ENCODE results near the gene FADS1.
A peak's percentile ranks its signal among the peaks of the same experiment; 100 is the strongest.

The FADS1 gene

DNA sequence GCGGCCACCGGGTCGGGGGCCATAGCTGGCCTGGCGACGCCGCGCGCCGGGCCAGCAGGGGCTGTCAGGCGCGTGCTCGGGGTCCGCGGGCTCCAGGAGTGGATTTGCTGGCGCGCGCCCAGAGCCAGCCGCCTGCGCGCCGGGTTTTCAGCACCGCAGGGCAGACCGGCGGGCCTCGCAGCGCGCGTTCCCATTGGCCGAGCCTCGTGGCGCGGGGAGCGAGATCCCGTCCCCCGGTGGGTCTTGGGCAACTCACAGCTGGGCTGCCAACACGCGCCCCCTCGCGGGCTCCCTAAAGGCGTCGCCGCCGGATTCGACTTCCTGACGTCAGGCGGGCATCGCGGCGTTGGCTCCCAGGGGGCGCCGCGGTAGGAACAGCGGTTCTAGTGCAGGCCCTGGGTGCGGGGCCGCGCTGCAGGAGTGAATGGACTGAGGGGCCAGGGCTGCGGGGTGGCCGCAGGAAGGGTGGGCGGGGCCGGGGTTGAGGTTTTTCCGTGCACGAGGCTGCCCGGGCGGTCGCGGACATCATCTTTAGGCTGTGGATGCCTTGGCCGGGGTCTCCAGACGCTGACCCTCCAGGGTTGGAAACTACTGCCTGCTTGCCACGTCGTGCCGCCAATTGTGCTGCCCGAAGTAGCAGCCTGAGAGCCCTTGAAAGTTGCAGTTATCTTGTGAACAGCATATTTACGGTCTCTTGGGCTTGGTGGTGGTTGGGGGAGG lies at the start of gene FADS1:
TSS of gene FADS1 (minus strand) at position 268 of the 720 bp plus-strand sequence. CDS start at position 194, 74 bp downstream.
- peak; percentile 78 for DNase-seq

DNA sequence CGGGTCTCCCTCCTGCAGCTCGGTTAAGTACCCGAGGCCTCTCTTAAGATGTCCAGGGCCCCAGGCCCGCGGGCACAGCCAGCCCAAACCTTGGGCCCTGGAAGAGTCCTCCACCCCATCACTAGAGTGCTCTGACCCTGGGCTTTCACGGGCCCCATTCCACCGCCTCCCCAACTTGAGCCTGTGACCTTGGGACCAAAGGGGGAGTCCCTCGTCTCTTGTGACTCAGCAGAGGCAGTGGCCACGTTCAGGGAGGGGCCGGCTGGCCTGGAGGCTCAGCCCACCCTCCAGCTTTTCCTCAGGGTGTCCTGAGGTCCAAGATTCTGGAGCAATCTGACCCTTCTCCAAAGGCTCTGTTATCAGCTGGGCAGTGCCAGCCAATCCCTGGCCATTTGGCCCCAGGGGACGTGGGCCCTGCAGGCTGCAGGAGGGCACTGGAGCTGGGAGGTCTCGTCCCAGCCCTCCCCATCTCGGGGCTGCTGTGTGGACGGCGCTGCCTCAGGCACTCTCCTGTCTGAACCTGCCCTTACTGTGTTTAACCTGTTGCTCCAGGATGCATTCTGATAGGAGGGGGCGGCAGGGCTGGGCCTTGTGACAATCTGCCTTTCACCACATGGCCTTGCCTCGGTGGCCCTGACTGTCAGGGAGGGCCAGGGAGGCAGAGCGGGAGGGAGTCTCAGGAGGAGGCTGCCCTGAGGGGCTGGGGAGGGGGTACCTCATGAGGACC lies 49.6 kb upstream of the FADS1 start:
- DNase-seq, result no peak

DNA sequence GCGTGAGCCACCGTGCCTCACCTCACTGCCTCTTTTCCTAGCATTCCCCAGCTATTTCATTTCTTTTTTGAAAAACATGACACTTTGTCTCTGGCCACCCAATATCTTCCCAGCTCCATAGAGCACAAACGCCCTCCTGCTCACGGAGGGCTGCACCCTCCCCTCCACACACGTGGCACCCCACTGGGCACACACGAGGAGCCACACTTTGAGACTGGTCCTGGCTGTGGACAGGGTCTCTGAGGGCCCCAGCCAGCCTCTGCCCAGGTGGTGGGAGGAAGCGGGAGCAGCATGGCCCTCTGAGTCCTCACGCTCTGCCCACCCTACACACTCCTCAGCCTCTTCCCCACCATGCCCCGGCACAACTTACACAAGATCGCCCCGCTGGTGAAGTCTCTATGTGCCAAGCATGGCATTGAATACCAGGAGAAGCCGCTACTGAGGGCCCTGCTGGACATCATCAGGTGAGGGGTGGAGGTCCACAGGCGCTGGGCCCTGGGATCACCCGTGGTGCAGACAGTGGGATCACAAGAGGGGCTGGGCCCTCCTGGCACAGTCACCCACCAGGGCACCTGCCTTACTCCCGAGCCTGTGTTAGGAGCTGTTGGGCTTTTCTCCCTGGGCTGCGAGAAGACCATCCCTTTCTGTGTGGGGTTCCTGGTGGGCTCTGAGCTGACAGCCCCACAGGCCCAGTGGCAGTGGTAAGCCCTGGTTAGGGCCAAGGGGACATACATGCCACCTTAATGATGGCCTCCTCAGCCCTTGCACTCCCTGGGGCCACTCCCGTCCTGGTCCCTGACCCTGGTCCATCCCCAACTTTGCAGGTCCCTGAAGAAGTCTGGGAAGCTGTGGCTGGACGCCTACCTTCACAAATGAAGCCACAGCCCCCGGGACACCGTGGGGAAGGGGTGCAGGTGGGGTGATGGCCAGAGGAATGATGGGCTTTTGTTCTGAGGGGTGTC lies 48.3 kb upstream of the FADS1 start:
- DNase-seq, result no peak

DNA sequence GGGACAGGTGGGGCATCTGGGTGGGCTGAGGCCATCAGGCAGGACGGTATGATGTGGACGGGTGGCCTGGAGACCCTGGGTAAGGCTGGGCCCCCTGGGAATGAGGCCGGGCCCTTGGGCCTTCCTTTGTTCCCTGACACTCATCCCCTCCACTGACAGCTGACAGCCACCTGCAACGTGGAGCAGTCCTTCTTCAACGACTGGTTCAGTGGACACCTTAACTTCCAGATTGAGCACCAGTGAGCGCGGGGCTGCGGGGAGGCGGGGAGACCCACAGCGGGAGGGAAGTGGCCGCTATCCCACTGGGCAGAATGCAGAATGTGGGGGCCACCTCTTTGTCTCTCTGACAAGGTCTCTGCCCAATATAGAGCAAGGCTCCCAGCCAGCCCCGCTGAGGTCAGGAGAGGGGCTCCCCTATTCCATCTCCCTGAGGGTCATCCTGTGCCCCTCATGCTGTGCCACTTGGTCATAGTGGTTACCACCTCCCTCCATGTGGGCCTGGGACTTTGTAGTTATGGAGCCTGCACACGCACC lies 46.8 kb upstream of the FADS1 start:
- DNase-seq, result no peak

DNA sequence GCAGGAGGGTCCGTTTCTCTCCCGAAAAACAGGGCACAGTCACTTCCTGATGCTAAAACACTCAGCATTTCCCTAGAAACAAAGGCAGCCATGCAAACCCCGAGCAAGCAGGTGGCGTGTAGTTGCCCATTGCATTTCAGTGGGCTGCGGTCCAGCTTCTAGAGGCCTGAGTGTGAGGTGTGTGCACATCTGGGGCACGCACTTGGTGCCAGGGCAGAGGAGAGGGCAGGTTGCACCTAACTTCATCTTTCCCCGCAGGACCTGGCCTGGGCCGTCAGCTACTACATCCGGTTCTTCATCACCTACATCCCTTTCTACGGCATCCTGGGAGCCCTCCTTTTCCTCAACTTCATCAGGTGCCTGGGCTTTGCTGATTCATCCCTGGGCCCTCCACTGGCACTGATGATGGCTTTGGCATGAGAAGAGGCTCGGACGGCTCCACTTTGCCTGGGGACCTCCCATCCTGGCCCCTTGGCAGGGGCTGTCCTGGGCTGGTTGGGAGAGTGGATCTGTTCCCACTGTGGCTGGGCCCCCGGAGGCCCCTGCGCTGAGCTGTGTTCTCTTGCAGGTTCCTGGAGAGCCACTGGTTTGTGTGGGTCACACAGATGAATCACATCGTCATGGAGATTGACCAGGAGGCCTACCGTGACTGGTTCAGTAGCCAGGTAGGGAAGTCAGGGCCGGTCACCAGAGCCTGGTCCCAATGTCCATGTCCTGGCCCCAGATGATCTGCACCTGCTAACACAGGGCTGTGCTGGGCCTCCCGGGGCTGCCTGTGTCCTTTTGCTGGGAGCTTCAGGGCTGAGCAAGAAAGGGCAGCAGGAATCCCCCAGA lies 46.1 kb upstream of the FADS1 start:
- no peak for DNase-seq

DNA sequence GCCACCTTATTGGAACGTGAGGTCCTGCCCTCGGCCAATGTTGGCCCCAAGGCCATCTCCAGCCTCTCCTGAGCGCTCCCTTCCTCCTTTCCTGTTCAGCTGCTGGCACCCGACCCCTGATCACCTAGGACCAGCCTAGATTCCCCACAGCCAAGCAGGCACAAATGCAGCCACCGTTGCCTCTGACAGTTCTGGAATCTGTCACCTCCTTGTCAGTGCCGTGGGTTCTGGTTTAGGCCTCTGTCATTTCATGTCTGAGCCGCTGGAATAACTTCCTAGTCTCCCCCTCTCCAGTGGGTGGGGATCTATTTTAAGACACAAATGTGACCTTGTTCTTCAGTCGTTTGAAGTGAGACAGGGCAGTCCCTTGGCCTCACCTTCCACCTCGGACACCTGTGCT lies 44.8 kb upstream of the FADS1 start:
- no peak for DNase-seq

DNA sequence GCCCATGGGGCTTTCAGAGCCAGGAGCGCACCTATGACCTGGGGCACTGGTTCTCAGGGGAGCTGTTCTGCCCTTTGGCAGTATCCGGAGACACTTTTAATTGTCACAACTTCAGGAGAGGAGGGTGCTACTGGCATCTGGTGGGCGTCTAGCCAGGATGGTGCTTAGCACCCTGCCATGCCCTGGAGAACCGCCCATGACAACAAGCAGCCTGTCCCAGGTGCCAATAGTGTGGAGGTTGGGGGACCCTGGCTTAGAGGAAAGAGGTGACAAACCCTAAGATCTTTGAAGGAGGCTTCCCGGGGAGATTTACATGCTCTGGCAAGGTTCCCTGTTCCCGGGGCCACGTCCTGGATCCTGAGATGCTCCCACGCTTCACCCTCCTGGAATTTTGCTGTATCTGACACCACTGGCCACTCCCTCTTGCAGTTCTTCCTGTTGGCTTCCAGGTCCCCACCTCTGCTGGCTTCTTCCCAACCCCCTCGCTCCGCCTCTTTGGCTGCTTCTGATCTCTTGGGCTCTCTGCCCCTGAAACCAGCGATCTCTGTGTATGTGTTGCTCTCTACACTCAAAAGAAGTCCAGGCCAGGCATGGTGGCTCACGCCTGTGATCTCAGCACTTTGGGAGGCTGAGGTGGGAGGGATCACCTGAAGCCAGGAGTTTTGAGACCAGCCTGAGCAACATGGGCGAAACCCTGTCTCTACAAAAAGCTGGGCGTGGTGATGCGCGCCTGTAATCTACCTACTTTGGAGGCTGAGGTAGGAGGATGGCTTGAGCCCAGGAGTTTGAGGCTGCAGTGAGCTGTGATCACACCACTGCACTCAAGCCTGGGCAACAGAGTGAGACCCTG lies 43.5 kb upstream of the FADS1 start:
- no peak for DNase-seq

DNA sequence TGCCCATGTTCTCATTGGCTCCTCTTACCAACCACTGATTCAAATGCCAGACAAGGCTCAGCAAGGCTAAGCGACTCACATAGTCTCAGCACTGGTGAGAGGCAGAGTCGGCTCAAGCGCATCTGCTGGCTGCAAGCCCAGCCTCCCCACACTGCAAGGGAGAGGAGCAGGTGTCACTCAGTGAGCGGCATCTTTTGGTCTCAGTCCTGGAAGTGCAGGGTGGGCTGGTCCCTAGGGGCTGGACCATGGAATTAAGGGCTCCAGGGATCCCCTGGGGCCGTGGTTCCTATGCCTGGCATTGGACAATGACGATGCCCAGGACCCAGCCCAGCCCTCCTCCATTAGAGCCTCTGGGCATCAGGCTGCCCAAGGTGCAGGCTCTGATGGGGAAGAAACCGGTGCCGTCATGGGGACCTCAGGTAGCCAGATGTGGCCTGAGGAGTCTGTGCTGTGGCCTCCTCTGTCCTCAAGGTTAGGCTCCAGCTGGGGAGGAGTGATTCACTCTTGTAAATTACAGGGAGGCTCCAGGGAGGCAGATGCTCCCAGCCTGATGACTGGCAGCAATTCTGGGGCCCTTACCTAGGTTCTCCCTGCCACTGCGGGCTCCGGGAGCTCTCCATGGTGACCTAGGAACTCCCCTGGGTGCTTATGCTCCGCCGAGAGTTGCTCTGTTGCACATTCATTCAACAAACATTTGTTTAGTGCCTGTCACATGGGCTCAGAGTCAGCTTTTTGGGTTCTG lies 39.3 kb upstream of the FADS1 start:
- DNase-seq, result no peak

DNA sequence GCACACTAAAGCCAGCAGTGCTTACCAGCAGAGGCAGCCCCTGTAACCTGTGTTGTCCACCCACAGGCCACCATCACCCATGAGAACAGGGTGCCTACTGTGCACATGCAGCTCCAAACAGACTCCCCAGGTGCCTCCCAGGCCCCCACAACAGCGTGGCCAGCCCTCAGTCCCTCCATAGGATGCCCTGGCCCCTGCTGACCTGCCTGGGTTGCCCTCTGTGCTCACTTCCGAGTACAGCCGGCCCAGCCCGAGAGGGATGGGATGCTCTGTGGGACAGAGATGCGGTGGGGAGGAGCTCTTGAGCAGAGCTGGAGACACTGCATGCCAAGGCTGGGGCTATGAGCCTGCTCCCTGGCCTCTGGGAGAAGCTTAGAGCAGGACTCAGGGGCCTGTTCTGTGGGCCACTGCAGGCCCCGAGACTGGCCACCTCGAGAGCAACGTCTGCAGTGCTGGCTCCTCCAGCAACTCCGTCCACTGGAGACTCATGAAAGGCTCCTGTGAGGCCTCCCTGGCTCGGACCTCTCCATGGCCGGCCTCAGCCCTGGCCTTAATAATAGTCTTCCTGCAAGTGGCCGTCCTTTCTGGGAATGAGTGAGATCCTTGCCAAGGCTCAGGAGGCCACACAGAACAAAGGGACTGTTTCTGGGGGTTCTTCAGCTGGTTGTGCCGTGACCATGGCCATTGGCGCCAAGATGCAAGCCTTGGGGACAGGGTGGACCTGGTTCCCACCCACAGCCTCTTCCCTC lies 38.3 kb upstream of the FADS1 start:
- DNase-seq, result no peak

DNA sequence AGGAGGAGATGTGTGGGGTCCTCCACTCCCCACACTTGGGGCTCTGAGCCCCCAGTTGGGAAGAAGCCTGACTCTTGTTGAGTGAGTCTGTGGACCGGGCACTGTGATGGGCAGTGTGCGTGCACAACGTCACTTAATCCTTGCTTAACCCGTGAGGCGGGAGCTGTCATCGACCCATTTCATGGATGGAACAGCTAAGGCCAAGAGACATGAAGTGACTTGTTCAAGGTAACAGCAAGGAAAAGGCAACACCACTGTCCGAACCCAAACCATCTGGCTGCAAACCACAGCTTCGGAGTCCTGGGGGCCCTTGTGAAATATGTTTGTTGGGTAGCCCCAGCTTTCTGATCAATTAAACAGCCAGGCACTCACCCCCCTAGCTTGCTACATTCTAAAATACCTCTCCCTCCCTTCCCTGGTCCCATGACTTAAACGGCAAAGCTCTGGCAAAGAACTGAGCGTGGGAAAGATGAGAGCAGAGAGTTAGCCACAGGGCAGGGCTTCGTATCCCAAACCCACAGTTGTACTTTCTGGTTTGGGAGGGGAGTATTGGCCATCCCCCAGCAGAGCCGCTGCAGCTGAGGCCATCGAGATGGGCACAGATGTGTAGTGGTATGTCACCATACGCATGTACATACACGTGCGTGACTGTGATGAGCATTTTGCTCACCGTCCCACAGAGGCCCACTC lies 37.5 kb upstream of the FADS1 start:
- DNase-seq, result no peak

DNA sequence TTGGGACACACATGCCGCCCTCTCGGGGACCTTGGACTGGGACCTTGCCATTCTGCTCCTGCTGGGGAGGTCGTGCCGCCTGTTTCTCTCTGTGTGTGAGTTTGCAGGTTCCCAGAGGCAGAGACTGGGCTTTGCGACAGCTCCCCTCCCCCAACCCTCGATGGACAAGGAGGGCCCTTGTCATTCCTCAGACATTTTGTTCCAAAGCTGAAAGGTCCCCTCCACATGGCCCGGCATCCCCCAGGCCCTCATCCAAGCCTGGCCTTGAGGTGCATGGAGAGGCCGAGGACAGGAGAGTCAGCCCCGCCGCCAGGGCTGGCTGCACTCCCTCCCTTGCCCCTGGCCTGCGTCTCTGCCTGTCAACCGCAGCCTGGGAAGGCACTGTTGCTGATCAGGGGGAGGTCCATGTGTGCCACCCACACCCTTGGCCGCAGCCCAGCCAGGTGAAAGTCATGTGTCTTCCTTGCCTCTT lies 36.9 kb upstream of the FADS1 start:
- DNase-seq, result no peak

DNA sequence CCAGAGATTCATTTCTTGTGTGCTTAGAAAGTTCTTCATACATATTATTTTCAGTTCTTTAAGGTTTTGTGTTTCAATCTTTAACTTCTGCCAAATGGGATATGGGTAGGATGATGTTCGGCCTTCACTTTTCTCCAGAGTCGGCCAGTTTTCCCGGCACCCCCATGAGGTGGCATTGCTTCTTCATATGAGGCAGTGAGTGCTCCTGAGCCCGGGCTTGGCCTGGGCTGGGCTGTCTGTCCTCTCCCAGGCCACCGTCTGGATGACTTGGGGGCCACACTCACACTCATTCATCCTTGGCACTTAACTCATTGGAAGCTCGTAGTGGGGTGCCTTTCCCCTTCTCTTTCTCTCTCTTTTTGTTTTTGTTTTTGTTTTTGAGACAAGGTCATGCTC lies 35.1 kb upstream of the FADS1 start:
- no peak for DNase-seq

DNA sequence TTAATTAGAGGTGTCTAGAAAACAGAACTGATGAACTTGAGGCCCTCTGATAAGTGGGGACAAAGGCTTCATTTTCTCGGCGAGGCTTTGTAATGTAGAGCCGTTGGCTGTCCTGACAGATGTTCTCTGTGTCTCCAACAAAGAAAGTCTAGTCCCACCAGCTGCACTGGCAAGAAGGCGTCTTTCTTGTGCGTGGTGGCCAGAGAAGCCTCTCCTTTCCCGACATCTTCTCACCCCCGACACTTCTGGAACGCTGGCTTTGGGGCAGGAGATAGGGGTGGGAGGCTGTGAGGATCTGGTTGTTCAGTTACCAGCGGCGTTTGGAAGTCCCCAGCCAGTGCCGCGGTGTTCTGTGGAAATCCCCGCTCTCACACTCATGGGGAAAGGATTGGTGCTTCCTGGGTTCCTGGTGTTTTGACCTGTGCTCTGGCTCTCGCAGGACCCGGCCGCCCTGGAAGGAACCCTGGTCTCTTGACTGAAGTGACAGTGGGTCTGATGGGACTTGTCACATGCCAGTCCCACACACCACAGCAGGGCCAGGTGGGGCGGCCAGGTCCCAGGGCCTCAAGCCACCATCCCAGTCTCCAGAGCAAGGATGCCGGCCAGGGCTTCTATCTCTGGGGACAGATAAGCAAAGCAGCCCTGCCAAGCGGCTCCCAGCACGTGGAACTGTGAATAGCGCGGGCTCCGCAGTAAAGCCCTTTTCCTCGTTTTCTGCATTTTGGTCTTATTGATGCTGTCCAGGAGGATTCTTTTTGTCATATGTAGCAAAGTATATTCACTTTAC lies 34.5 kb upstream of the FADS1 start:
- no peak for DNase-seq

DNA sequence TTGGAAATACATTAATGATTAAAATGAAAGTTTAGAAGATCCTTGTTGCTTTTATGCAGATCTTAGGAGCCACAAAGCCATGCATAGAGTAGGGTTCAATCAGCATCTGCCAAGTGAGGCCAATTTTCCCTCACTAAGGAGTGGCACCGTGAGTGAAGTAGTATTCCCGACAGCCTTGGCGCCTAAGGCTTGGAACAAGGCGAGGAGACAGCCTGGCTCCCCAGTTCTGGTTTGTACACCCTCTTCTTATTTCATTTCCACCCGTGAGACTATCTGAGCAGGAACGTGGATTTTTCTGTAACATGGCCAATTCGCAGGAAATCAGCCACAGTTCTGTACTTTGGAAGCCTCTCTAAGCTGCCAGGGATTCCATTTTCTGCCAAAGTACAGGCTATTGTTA lies 33.9 kb upstream of the FADS1 start:
- DNase-seq, result no peak

DNA sequence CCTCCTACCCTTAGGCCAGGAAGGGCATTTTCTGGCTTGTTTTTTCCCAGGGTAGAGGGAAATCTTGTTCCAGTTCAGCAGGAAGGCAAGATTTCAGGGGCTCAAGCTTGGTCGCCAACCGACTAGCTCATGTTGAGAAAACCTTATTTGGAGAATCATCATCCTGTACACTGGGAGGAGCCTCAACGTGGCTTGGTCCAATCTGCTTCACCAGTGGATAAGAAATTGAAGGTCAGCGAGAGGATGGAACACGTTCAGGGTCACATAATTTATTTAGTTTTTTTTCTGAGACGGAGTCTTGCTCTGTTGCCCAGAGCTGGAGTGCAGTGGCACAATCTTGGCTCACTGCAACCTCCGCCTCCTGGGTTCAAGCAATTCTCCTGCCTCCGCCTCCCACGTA lies 31.8 kb upstream of the FADS1 start:
- no peak for DNase-seq

DNA sequence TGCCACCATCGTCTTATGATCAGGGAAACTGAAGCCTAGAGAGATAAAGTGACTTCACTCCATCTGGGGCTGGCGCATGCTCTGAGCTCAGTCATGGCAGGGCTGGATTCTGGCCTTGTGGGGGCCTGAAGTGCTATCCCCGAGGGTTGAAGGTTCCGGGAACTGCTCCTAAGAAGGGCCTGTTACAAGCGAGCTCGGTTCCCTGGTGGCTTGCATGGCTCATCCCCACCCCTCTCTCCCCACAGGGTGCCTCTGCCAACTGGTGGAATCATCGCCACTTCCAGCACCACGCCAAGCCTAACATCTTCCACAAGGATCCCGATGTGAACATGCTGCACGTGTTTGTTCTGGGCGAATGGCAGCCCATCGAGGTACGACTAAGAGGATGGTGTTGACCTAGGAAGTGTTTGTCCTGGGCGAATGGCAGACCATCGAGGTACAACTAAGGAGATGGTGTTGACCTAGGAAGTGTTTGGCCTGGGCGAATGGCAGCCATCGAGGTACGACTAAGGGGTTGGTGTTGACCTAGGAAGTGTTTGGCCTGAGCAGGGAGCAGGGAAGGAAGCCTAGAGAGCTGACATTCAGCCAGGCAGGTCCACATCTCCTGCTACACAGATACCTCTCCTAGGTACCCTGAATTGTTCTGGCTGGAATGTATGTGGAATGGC lies 31.2 kb upstream of the FADS1 start:
- DNase-seq, result no peak

DNA sequence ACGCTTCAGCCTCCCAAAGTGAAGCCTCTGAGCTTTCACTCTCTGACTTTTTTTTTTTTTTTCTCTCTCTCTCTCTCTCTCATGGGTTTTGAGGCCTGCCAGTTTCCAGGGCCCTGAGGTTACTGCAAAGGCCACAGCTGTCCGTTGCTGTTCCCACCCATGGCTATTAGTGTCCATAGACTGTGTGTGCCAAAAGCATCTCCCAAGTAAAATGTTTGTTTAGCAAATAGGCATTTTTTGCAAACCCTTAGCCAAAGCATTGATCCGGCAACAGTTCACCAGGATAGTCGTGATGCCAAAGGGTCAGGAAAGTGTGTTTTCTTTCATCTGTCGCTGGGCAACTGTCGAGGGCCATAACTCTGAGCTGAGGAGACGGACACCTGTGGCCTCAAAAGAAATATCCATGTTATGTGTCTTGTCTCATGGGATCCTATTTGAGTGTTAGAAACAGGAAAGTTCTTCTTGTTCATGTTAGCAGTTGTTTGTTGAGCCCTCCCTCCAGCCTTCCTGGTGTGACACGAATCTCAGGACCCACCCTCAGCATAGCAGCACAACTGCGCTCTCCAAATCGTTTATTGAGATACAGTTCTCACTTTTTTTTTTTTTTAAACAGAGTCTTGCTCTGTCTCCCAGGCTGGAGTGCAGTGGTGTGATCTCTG lies 29.7 kb upstream of the FADS1 start:
- DNase-seq, result no peak
